ENCODE results near the gene ALDH18A1.

- TF ChIP-seq, protein P1, sequence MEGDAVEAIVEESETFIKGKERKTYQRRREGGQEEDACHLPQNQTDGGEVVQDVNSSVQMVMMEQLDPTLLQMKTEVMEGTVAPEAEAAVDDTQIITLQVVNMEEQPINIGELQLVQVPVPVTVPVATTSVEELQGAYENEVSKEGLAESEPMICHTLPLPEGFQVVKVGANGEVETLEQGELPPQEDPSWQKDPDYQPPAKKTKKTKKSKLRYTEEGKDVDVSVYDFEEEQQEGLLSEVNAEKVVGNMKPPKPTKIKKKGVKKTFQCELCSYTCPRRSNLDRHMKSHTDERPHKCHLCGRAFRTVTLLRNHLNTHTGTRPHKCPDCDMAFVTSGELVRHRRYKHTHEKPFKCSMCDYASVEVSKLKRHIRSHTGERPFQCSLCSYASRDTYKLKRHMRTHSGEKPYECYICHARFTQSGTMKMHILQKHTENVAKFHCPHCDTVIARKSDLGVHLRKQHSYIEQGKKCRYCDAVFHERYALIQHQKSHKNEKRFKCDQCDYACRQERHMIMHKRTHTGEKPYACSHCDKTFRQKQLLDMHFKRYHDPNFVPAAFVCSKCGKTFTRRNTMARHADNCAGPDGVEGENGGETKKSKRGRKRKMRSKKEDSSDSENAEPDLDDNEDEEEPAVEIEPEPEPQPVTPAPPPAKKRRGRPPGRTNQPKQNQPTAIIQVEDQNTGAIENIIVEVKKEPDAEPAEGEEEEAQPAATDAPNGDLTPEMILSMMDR (IDR thresholded peaks at IDR 0.05; ENCODE audit: low read depth, low read length): no peak
- TF ChIP-seq EZH2phosphoT487 (IDR thresholded peaks at IDR 0.05; ENCODE audit: low read depth): no peak
Measured at GRCh38 chr10:95640891-95641315, 15.6 kb downstream of the ALDH18A1 start.
